ENCODE results near the gene BECN2.

The BECN2 gene

GRCh38 chr1:241944300-241944699 is 13.3 kb upstream of the BECN2 start:
- TF ChIP-seq TAF1 (IDR thresholded peaks at IDR 0.05; ENCODE audit: low read depth) (no peak), CEBPB (IDR thresholded peaks at IDR 0.05) (no peak), NFIC (IDR thresholded peaks at IDR 0.05) (no peak), USF1 (IDR thresholded peaks at IDR 0.05) (no peak), CREB1 (IDR thresholded peaks at IDR 0.05; ENCODE audit: low read depth) (no peak), YY1 (IDR thresholded peaks at IDR 0.05; ENCODE audit: low read depth) (no peak), RAD21 (IDR thresholded peaks at IDR 0.05; ENCODE audit: low read depth) (no peak), EGR1 (IDR thresholded peaks at IDR 0.05) (no peak), REST (IDR thresholded peaks at IDR 0.05; ENCODE audit: low read depth) (no peak), TCF12 (IDR thresholded peaks at IDR 0.05; ENCODE audit: low read depth) (no peak), FOXM1 (IDR thresholded peaks at IDR 0.05; ENCODE audit: borderline replicate concordance, low read depth) (no peak)
- TF ChIP-seq, protein P1, sequence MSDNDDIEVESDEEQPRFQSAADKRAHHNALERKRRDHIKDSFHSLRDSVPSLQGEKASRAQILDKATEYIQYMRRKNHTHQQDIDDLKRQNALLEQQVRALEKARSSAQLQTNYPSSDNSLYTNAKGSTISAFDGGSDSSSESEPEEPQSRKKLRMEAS (IDR thresholded peaks at IDR 0.05) = no peak

DNA sequence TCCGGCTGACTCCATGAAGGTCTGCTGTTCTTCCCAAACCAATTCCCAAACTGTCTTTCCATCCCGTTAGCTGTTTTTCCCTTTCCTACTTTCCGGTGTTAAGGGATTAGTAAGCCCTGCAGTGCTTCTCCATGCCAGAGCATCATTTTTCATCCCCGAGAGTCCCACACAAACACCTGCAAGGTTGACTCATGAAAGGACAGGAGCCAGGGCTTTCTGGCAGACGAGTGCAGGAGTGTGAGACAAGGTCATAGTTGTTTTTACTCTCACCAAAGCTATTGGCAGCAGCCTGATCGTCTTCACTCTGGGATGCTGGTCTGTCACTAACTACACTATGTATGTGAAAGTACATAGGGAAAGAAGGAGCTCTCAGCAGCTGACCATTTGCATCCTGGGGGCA is 10.2 kb upstream of the BECN2 start:
- TF ChIP-seq ZBTB7A (IDR thresholded peaks at IDR 0.05; ENCODE audit: low read depth) (no peak), USF1 (IDR thresholded peaks at IDR 0.05) (no peak), REST (IDR thresholded peaks at IDR 0.05; ENCODE audit: low read depth) (no peak), TCF12 (IDR thresholded peaks at IDR 0.05; ENCODE audit: low read depth) (no peak), YY1 (IDR thresholded peaks at IDR 0.05; ENCODE audit: low read depth) (no peak), EGR1 (IDR thresholded peaks at IDR 0.05) (no peak), RAD21 (IDR thresholded peaks at IDR 0.05; ENCODE audit: low read depth) (no peak), NFIC (IDR thresholded peaks at IDR 0.05) (no peak)
- TF ChIP-seq, protein P1 (IDR thresholded peaks at IDR 0.05) = no peak

GRCh38 chr1:241950390-241950789 is 7.2 kb upstream of the BECN2 start:
- TF ChIP-seq ZBTB7A (IDR thresholded peaks at IDR 0.05; ENCODE audit: low read depth) (no peak), TCF12 (IDR thresholded peaks at IDR 0.05; ENCODE audit: low read depth) (no peak), RAD21 (IDR thresholded peaks at IDR 0.05; ENCODE audit: low read depth) (no peak), EP300 (IDR thresholded peaks at IDR 0.05; ENCODE audit: borderline replicate concordance) (no peak), TEAD4 (IDR thresholded peaks at IDR 0.05) (no peak), NFIC (IDR thresholded peaks at IDR 0.05) (no peak)

DNA sequence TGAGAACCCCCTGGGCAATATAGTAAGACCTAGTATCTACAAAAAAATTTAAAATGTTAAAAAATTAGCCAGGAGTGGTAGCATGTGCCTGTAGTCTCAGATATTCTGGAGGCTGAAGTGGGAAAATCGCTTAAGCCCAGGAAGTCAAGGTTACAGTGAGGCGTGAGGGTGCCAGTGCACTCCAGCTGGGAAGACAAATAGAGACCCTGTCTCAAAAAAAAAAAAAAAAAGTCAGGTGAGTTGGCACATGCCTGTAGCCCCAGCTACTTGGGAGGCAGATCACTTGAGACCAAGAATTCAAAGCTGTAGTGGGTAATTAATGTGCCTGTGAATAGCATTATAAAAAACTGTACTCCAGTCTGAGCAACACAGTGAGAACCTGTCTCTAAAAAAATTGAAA is 4.6 kb downstream of the BECN2 start:
- no peak for TF ChIP-seq YY1 (IDR thresholded peaks at IDR 0.05; ENCODE audit: low read depth)
- no peak for TF ChIP-seq FOXM1 (IDR thresholded peaks at IDR 0.05; ENCODE audit: borderline replicate concordance, low read depth)
- TF ChIP-seq TAF1 (IDR thresholded peaks at IDR 0.05; ENCODE audit: low read depth) = no peak
- no peak for TF ChIP-seq TCF12 (IDR thresholded peaks at IDR 0.05; ENCODE audit: low read depth)
- TF ChIP-seq USF1 (IDR thresholded peaks at IDR 0.05) = no peak
- no peak for TF ChIP-seq RAD21 (IDR thresholded peaks at IDR 0.05; ENCODE audit: low read depth)
- TF ChIP-seq, protein P1 (IDR thresholded peaks at IDR 0.05) = no peak
- no peak for TF ChIP-seq EGR1 (IDR thresholded peaks at IDR 0.05)

DNA sequence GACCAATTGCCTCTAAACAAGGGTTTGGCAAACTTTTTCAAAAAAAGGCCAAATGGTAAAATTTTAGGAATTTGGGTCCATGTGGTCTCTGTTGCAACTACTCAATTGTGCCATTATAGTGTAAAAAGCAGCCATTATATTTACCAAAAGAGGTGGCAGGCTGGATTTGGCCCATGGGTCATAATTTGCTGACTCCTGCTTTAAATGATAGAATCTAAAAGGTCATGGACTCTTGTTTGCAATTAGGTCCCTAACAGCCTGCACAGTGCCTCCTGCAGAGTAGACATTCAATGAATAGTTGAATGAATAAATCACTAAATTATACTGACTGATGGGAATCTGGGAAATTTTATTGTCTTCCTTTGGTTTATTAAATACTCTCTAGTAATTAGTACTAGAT is 6.2 kb downstream of the BECN2 start:
- TF ChIP-seq TCF12 (IDR thresholded peaks at IDR 0.05; ENCODE audit: low read depth) = no peak
- no peak for TF ChIP-seq TAF1 (IDR thresholded peaks at IDR 0.05; ENCODE audit: low read depth)
- no peak for TF ChIP-seq YY1 (IDR thresholded peaks at IDR 0.05; ENCODE audit: low read depth)
- TF ChIP-seq USF1 (IDR thresholded peaks at IDR 0.05) = no peak
- no peak for TF ChIP-seq CREB1 (IDR thresholded peaks at IDR 0.05; ENCODE audit: low read depth)
- TF ChIP-seq REST (IDR thresholded peaks at IDR 0.05; ENCODE audit: low read depth) = no peak
- TF ChIP-seq EGR1 (IDR thresholded peaks at IDR 0.05) = no peak
- TF ChIP-seq TEAD4 (IDR thresholded peaks at IDR 0.05) = no peak
- TF ChIP-seq EP300 (IDR thresholded peaks at IDR 0.05; ENCODE audit: borderline replicate concordance) = no peak
- TF ChIP-seq RAD21 (IDR thresholded peaks at IDR 0.05; ENCODE audit: low read depth) = no peak
- TF ChIP-seq NFIC (IDR thresholded peaks at IDR 0.05) = no peak
- TF ChIP-seq, protein P1 (IDR thresholded peaks at IDR 0.05) = no peak
- no peak for TF ChIP-seq ZBTB7A (IDR thresholded peaks at IDR 0.05; ENCODE audit: low read depth)
- TF ChIP-seq FOXM1 (IDR thresholded peaks at IDR 0.05; ENCODE audit: borderline replicate concordance, low read depth) = no peak
- TF ChIP-seq CEBPB (IDR thresholded peaks at IDR 0.05) = no peak

All from Ishikawa (cell line).